Effector memory CD4-positive, alpha-beta T cell (primary cell): ENCODE results near the gene KRT15.

ENCODE experiments used
- DNase-seq, 3 donors: peaks; one replicate each; pipeline ENCODE4 v3.0.0-alpha.2; 2020
- H3K27ac ChIP-seq: 2 replicates; pipeline ENCODE4 v1.7.0; 2013; ENCODE audit warnings: mild to moderate bottlenecking, low read length, moderate library complexity; ENCODE audit not compliant: insufficient read depth, poor library complexity, severe bottlenecking
- H3K27me3 ChIP-seq: replicated peaks from 2 replicates; pipeline ENCODE4 v1.7.0; 2013; ENCODE audit warnings: mild to moderate bottlenecking, low read length; ENCODE audit not compliant: insufficient read depth, control insufficient read depth, poor library complexity, severe bottlenecking
- H3K36me3 ChIP-seq: 2 replicates; pipeline ENCODE4 v1.7.0; 2013; ENCODE audit warnings: mild to moderate bottlenecking, low read length, moderate library complexity; ENCODE audit not compliant: control insufficient read depth, insufficient read depth
- H3K4me1 ChIP-seq: 2 replicates; pipeline ENCODE4 v1.7.0; 2013; ENCODE audit warnings: low read length, mild to moderate bottlenecking; ENCODE audit not compliant: control insufficient read depth, insufficient read depth, poor library complexity, severe bottlenecking
- H3K4me3 ChIP-seq: 2 replicates; pipeline ENCODE4 v1.7.0; 2013; ENCODE audit warnings: low read length, low read depth, mild to moderate bottlenecking; ENCODE audit not compliant: insufficient read depth, poor library complexity, severe bottlenecking
- H3K9me3 ChIP-seq: 2 replicates; pipeline ENCODE4 v1.7.0; 2013; ENCODE audit warnings: mild to moderate bottlenecking, low read length, moderate library complexity; ENCODE audit not compliant: control insufficient read depth

KRT15 gene

GRCh38 chr17:41518031-41518430, 659 bp downstream of the KRT15 start:
- no peak for DNase-seq
- no peaks in the 10 kb centered on the region for H3K4me1 ChIP-seq

GRCh38 chr17:41516830-41517283, 1.8 kb downstream of the KRT15 start:
- Histone ChIP-seq H3K36me3 (no peaks in the 10 kb centered on the region), H3K4me3 (no peak overlapping the region), H3K4me1 (no peaks in the 10 kb centered on the region), H3K27me3 (no peaks in the 10 kb centered on the region), H3K27ac (no peak overlapping the region), H3K9me3 (no peaks in the 10 kb centered on the region)
- no peak for DNase-seq

More at GRCh38 chr17:41518031-41518430, 659 bp downstream of the KRT15 start:
- Histone ChIP-seq H3K36me3 (no peaks in the 10 kb centered on the region), H3K27ac (no peak overlapping the region), H3K27me3 (no peaks in the 10 kb centered on the region), H3K4me3 (no peak overlapping the region), H3K9me3 (no peaks in the 10 kb centered on the region)

GRCh38 chr17:41516147-41516829, 2.4 kb downstream of the KRT15 start:
- H3K27ac ChIP-seq, result no peak overlapping the region
- H3K4me1 ChIP-seq, result no peaks in the 10 kb centered on the region
- no peaks in the 10 kb centered on the region for H3K9me3 ChIP-seq
- H3K27me3 ChIP-seq, result no peaks in the 10 kb centered on the region
- no peaks in the 10 kb centered on the region for H3K36me3 ChIP-seq
- no peak overlapping the region for H3K4me3 ChIP-seq
- no peak for DNase-seq

- no peak for DNase-seq
- Histone ChIP-seq H3K4me3 (no peak overlapping the region), H3K9me3 (no peaks in the 10 kb centered on the region), H3K27me3 (no peaks in the 10 kb centered on the region), H3K36me3 (no peaks in the 10 kb centered on the region), H3K4me1 (no peaks in the 10 kb centered on the region), H3K27ac (no peak overlapping the region)
These were observed 5.5 kb downstream of the KRT15 start for GRCh38 chr17:41513168-41513547.

- no peaks in the 10 kb centered on the region for H3K4me1 ChIP-seq
- no peaks in the 10 kb centered on the region for H3K36me3 ChIP-seq
- H3K27me3 ChIP-seq, result no peaks in the 10 kb centered on the region
- no peak overlapping the region for H3K4me3 ChIP-seq
- DNase-seq, result no peak
- no peak overlapping the region for H3K27ac ChIP-seq
- no peaks in the 10 kb centered on the region for H3K9me3 ChIP-seq
These were observed 6.0 kb downstream of the KRT15 start for GRCh38 chr17:41512546-41513167.

GRCh38 chr17:41511716-41512115, 7.0 kb downstream of the KRT15 start:
- Histone ChIP-seq H3K9me3 (no peaks in the 10 kb centered on the region), H3K4me1 (no peaks in the 10 kb centered on the region), H3K36me3 (no peaks in the 10 kb centered on the region), H3K4me3 (no peak overlapping the region), H3K27ac (no peak overlapping the region), H3K27me3 (no peaks in the 10 kb centered on the region)
- no peak for DNase-seq

GRCh38 chr17:41511116-41511515, 7.6 kb downstream of the KRT15 start:
- no peaks in the 10 kb centered on the region for H3K27me3 ChIP-seq
- H3K4me1 ChIP-seq, result no peaks in the 10 kb centered on the region
- no peaks in the 10 kb centered on the region for H3K9me3 ChIP-seq
- no peak overlapping the region for H3K27ac ChIP-seq
- H3K36me3 ChIP-seq, result no peaks in the 10 kb centered on the region
- no peak for DNase-seq
- H3K4me3 ChIP-seq, result no peak overlapping the region

GRCh38 chr17:41510251-41511065, 8.2 kb downstream of the KRT15 start:
- Histone ChIP-seq H3K36me3 (no peaks in the 10 kb centered on the region), H3K4me1 (no peaks in the 10 kb centered on the region), H3K27ac (no peak overlapping the region), H3K4me3 (no peak overlapping the region), H3K27me3 (no peaks in the 10 kb centered on the region), H3K9me3 (no peaks in the 10 kb centered on the region)
- no peak for DNase-seq

GRCh38 chr17:41507315-41507880, 11.3 kb downstream of the KRT15 start:
- H3K36me3 ChIP-seq, result no peaks in the 10 kb centered on the region
- no peak overlapping the region for H3K27ac ChIP-seq
- DNase-seq, result no peak
- no peak overlapping the region for H3K4me3 ChIP-seq
- no peaks in the 10 kb centered on the region for H3K9me3 ChIP-seq
- no peaks in the 10 kb centered on the region for H3K4me1 ChIP-seq
- H3K27me3 ChIP-seq, result no peaks in the 10 kb centered on the region
